Activated CD8-positive, alpha-beta memory T cell treated with anti-CD3 and anti-CD28 coated beads for 48 hours (primary cell): ENCODE data around the gene SHISAL1.
"Not testable (repeated sequence)": the region's sequence is repeated elsewhere in the genome, so short reads cannot be mapped to it uniquely, and the experiment has no call there.

Source experiments
- DNase-seq, 3 experiments: peaks; one replicate each; pipeline ENCODE4 v3.0.0-alpha.2; 2020; ENCODE audit warnings: low read depth in 2 of 3, low spot score in 2 of 3

The SHISAL1 gene

GRCh38 chr22:44305455-44305854, 7.3 kb downstream of the SHISAL1 start:
- DNase-seq = no peak

DNA sequence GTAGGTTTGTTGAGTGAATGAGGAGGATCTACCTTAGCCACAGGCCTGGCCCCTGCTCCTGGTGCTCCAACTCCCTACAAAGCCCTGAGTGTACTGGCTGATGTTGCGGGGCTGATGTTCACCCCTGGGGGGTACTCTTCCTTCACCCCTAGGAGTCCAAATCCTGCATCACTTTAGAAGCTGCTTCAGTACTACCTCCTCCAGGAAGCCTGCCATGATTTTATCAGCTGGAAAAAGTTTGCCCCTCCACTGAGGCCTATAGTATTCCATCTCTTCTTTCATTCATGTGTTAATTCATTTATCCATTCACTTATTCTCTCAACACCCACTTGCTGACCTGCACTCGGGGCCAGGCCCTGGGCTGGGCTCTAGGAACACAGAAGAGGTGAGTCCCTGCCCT, 7.8 kb downstream of the SHISAL1 start:
- DNase-seq = no peak

GRCh38 chr22:44304354-44304753, 8.4 kb downstream of the SHISAL1 start:
- DNase-seq = no peak

DNA sequence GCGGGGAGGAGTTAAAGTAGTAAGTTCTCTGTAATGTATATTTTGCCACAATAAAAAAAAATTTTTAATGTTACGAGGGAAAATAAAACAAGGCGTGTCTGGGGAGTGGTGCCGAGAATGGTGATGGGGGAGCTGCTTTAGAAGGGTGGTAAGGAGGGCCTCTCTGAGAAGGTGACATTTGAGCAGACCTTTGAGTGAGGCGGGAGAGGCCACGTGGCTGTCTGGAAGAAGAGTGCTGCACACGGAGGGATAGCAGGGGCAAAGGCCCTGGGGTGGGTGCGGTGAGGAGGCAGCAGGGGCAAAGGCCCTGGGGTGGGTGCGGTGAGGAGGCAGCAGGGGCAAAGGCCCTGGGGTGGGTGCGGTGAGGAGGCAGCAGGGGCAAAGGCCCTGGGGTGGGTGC, 10.4 kb downstream of the SHISAL1 start:
- DNase-seq = not testable (repeated sequence)

DNA sequence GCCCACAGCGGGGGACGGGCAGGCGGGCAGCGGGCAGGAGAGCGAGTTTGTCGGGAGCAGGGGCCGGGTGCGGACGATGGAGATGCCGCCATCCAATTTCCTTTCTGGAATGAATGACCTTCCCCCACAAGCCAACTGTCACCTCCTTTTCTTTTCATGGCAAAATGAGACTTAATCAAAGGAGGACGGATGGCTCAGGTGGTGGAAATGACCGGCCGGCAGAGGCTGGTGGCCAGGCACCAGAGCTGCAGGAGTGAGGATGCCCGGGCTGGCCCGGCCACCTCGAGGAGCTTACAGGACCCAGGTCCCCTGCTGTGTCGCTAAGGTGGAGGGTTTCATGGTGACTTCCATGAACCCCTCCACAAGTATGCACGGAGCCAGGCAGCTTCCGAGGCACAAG, 11.7 kb downstream of the SHISAL1 start:
- DNase-seq = no peak

DNA sequence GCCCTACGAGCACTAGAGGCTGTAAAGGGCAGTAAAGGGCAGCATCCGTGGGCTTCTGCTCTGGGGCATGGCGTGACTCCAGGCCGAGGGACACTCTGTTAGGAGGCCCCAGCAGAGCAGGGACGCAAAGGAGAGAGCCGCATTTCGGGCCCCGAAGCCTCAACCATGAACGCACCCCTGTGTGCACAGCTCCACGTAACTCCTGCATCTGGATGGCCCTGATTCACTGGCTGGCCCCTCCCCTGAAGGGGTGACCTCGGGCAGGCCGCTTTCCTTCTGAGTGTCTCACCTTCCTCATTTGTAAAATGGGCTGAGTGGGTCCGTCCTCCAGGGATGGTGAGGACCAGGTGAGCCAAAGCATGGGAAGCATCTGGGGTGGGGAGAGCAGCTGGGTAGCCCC, 13.6 kb downstream of the SHISAL1 start:
- DNase-seq = no peak

- DNase-seq = no peak
These were observed 14.2 kb downstream of the SHISAL1 start for GRCh38 chr22:44298406-44299091.

GRCh38 chr22:44297470-44298061, 15.2 kb downstream of the SHISAL1 start:
- no peak for DNase-seq

DNA sequence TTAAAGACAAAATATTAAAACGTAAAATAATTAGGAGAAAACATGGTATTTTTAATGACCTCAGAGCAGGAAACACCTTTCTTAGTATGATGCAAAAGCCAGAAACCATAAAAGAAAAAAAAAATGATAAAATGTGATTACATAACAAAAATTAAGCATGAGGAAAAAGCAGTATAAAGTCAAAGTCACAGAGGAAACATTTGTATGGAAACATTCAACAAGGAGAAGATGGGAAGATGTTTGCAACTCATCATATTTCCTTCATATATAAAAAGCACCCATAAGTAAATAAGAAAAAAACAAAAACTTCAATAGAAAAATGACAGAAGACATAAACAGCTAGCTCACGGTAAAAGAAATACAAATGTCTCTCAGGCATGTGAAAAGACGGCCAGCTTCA, 17.3 kb downstream of the SHISAL1 start:
- DNase-seq = no peak

DNA sequence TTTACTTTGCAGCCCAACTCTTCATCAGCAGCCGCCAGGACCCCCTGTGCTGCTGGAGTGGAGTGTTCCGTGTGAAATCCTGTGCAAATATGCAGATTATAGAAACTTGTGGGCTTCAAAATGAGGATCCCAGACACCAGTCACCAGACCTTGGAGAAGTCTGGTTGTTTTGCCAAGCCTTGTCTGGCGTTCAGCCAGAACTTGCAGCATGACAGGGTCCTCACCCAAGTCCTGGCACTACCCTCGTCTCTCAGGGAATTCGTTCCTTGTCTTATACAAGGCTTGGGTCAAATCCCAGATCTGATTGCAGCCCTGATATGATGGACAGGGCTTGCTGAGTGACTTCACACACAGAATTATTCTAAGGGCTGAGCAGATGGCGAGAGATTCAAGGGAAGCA, 18.9 kb downstream of the SHISAL1 start:
- DNase-seq = no peak

- DNase-seq = no peak
These were observed 19.7 kb downstream of the SHISAL1 start for GRCh38 chr22:44293034-44293433.

GRCh38 chr22:44292521-44292920, 20.2 kb downstream of the SHISAL1 start:
- no peak for DNase-seq

DNA sequence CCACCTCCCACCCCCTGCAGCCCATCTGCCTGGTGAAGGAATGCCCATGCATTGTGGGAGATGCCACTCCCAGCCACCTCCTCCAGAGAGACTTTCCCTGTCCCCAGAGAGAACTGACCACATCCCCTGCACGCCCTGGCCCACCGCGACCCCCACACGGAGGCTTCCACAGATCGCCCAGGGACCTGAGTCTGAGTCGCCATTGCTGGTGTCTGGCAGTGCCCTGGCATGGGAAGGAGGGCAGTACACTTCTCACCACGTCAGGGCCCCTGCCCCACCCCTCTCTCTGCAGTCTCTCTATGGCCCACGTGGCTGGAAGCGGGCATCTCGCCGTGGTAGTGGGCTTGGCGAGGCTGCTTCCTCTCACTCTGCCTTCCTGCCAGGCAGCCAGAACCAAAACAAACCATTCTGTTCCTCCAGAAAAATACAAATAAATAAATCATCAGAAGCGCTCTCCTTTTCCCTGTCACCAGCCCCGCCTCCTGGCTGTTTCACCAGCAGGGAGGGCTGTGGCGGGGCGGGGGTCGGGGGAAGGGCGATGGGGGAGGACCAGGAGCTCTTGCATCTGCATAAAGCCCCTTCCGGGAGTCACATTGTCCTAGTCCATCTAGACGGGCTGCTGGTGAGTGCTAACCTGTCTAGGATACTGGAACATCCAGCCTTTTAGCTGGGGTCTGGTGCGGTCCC, 20.9 kb downstream of the SHISAL1 start:
- DNase-seq = no peak

DNA sequence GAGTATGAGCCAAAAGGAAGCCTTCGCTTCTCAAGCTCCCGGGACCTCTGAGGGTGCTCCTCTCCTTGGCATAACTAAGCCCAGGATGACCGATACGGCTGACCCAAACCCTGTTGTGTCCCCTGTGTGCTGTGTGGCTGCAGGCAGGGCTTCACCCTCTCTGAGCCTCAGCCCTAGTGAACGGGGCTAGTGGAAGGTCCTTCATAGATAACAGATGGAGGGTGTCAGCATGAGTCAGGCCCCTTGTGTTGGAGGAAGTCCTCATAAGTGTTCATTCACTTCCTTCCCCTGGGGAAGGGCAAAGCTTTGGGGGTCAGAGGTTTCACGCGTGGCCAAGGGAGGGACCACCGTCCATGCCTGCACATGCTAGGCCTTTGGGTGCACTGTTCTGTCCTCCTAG, 21.5 kb downstream of the SHISAL1 start:
- DNase-seq = no peak

DNA sequence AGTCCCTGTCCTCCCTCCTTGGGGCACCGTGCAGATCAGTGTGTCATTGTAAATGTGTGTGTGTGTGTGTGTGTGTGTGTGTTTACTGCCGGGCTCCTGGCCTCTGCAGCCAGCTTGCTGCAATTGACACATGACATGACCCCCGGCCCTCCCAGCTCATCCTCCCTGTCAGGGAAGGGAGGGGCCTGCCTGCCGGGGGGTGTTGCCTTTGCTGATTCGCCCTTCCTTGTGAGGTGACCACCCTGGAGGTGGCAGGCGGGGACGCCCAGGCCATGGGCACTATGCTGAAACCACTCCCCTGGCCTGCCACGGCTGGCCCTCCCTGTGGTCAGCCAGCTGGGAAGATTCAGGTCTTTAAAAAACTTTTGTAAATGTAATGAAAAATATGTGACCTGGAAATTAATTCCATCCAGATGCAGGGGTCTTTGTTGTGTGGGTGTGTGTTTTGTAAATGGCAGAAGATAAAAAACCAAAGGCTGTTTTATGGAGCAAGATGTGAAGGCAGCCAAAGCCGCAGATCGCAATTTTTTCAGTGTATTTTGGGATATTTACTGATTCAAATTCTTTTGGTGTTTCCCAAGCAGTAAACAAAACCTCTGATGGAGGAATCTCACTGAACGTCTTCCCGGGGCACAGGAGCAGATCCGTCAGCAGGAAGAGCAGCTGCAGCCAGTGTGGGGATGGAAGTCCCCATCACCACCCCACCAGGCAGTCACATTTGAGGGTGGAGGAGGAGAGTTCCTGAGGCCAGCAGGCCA, 23.2 kb downstream of the SHISAL1 start:
- no peak for DNase-seq

- DNase-seq = no peak
These were observed 23.8 kb downstream of the SHISAL1 start for GRCh38 chr22:44288913-44289312.

DNA sequence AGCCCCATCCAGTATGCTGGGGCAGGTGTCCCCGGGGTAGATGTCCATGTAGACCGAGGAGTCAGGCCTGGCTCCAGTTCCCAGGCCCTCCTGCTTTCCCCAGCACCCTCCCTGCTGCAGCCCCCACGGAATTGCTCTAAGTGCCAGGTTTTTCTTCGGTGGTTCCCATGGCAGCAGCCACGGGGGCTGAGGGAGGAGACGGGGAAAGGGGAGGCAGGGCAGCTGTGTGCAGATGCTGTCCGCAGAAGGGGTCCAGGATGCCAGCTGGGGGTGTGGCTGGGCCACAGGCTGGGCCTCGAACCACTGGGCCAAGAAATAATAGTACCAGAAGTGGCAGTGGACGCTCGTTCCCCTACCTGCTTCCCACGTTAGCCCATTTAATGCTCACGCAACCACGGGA, 25.0 kb downstream of the SHISAL1 start:
- no peak for DNase-seq

DNA sequence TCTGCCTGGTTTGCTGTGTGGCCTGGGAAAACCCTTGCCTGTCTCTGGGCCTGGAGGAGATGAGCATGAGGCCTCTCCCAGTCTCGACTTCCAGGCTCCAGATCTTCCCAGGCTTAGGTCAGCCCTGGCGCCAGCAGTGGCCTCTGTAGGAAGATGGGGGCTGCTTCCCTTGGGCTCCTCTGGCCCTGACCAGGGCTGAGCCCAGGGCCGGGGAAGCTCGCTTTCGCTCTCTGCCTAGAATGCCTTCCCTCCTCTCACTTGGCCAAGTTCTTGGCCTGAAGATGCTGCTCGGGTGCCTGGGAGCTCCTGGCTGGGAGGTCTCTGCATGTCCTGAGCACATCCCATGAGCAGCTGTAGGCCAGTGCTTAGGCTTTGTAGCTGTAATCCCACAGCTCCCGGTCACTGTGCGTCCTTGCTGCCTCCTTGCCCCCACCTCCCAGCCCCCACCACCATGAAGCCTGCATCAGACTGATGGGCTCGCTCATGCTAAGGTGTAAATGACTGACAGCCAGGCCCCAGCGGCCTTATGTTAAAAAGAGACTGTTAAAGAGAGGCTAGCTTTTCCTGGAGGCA, 25.5 kb downstream of the SHISAL1 start:
- no peak for DNase-seq

DNA sequence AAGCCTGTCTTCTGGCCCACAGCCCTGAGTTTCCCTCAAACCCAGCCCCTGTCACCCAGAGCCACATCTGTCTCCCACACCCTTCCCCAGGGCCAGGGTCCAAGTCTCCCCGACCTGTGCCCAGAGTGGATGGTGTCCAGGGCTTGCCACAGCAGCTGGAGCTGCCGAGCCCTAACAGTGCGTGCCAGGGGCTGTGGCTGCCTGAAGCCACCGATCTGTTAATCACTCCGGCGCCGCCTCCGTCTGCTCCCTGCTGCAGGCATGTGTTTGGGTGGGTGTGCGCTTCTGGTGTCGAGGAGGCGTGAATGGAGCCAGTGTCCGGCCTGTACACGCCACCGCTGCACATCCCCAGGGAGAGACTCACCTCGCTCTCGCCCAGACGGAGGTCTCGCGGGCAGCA, 26.1 kb downstream of the SHISAL1 start:
- DNase-seq = no peak

GRCh38 chr22:44284711-44285110, 28.0 kb downstream of the SHISAL1 start:
- no peak for DNase-seq

DNA sequence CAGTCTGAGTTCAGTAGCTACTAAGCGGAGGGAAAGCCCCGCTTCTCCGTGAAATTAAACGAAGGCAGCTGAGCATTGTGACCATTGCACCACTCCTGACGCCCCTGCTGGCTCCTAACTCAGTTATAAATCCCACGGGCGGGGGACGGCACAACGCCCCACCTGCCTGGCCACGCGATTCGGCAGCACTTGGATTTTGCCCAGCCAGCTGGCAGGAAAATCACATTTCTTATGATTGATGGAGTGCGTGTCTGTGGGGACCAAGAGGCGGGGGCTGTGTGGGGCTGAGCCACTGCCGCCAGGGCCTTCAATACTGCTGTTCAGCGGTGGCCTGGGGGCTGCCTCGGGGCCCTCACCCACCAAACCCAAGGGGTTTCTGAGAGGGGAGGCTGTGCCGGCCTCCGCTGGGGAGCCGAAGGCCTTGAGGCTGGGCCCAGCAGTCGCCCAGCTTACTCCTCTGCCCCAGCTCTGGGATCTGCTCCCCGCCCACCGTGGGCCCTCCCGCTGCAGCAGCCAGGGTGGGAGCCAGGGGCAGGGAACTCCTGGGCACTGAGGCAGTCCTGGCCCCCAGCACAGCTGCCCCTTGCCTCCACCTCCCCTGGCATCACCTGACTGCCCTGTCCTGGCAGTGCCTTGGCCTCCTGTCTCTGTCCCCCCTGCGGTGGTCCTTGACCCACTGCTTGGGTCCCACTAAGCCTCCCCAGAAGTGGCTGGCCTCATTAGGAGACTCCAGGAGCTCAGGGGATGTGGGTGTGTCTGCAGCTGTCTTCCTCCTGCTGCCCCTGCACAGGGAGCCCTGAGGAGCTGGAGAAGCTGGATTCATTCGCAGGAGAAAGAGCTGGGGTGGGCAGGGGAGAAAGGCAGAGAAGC, 30.7 kb downstream of the SHISAL1 start:
- DNase-seq = no peak
